Activated CD4-positive, alpha-beta T cell treated with anti-CD3 and anti-CD28 coated beads, Interleukin-2, Interleukin-6, amounts not matched to agents 100 ng/mL and 50 ng/mL, durations not matched to agents 16 hours and 8 hours (primary cell): ENCODE results near the gene CHAC2.
"Not testable (repeated sequence)": the region's sequence is repeated elsewhere in the genome, so short reads cannot be mapped to it uniquely, and the experiment has no call there.

Experiments used
- DNase-seq: peaks from one replicate; pipeline ENCODE4 v3.0.0-alpha.2; 2020

The CHAC2 gene

GRCh38 chr2:53767405-53768241 is at the start of gene CHAC2:
Gene CHAC2, plus strand, starts transcription at chr2:53767804. Its CDS starts 83 bp downstream, at chr2:53767887.
- DNase-seq, result peak; percentile 92

- DNase-seq, result not testable (repeated sequence)
Observed at GRCh38 chr2:53720944-53721343, 46.7 kb upstream of the CHAC2 start.

- DNase-seq, result peak; percentile 9
Observed at GRCh38 chr2:53724536-53724935, 43.1 kb upstream of the CHAC2 start.

GRCh38 chr2:53725662-53726061 is 41.9 kb upstream of the CHAC2 start:
- DNase-seq, result no peak

GRCh38 chr2:53727921-53728320 is 39.7 kb upstream of the CHAC2 start:
- no peak for DNase-seq

- DNase-seq, result no peak
Observed at GRCh38 chr2:53729143-53729762, 38.4 kb upstream of the CHAC2 start.

GRCh38 chr2:53737091-53737490 is 30.5 kb upstream of the CHAC2 start:
- no peak for DNase-seq

GRCh38 chr2:53739032-53739431 is 28.6 kb upstream of the CHAC2 start:
- DNase-seq, result no peak

- no peak for DNase-seq
Observed at GRCh38 chr2:53740170-53740569, 27.4 kb upstream of the CHAC2 start.

GRCh38 chr2:53744395-53745065 is 23.1 kb upstream of the CHAC2 start:
- DNase-seq, result no peak

- no peak for DNase-seq
Observed at GRCh38 chr2:53750041-53750768, 17.4 kb upstream of the CHAC2 start.

- peak; percentile 66 for DNase-seq
Observed at GRCh38 chr2:53751728-53752127, 15.9 kb upstream of the CHAC2 start.

- no peak for DNase-seq
Observed at GRCh38 chr2:53752385-53752784, 15.2 kb upstream of the CHAC2 start.

- peak; percentile 51 for DNase-seq
Observed at GRCh38 chr2:53753041-53753440, 14.6 kb upstream of the CHAC2 start.

GRCh38 chr2:53755121-53755520 is 12.5 kb upstream of the CHAC2 start:
- DNase-seq, result no peak

- DNase-seq, result no peak
Observed at GRCh38 chr2:53756644-53757043, 11.0 kb upstream of the CHAC2 start.

- DNase-seq, result not testable (repeated sequence)
Observed at GRCh38 chr2:53757206-53757605, 10.4 kb upstream of the CHAC2 start.

GRCh38 chr2:53765767-53766166 is 1.8 kb upstream of the CHAC2 start:
- no peak for DNase-seq

- DNase-seq, result peak; percentile 66
Observed at GRCh38 chr2:53768242-53768542, 588 bp downstream of the CHAC2 start.

GRCh38 chr2:53769318-53769945 is 1.8 kb downstream of the CHAC2 start:
- DNase-seq, result no peak

- peak; percentile 34 for DNase-seq
Observed at GRCh38 chr2:53770264-53770663, 2.7 kb downstream of the CHAC2 start.

GRCh38 chr2:53777134-53777533 is 9.5 kb downstream of the CHAC2 start:
- DNase-seq, result no peak
